ENCODE data around the gene DNAJC15. TPM values are rescaled to one million over a fixed set of nuclear protein-coding genes. Genes with fewer than 3 reads are reported as not detected.

DNAJC15 gene
- polyA plus RNA-seq, 3 donors: 8.3 to 31.1 (median 22.0) TPM

DNA sequence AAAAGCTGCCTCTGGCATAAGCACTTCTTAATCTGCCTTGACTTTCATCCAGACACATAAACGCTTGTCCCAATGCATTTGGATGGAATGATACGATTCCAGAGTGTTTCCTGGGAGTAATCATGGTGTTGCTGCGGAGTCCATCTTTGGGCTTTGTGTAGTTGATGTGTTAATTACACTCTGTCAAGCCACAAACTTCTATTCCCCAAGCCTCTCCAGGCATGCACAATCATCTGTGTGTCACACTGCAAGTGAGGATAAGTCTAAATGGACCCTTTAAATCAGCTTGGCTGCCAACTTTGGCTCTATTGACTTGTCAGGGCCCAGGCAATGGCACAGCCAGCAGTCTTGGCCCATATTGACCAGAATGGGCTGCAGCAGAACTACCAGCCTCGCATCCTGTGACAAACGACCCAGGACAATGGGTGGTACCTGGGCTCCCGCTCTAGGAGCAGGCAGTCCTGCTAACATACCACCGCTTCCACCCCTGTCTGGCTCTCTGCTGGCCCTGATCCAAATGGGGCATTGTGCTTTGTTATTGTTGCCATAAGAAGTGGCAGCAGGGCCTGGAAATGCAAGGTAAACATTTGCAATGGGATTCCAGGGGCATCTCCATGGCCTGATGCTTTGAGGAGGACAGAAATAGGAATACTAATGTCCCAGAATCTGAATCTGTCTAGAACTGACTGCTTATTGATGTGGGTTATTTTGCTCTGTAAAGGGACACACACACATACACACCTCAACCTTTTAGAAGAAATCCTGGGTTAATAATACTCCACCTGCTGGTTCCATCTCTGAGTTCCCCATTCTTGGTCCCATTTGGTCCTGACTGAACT is 127.2 kb downstream of the DNAJC15 start:
- H3K9ac ChIP-seq (ENCODE audit: insufficient read depth, low read length, poor library complexity, severe bottlenecking): no peak overlapping the region
- 100% methylated on average over 1 of the region's 7 CpGs for WGBS (ENCODE audit: insufficient coverage)
- H3K79me2 ChIP-seq (ENCODE audit: insufficient read depth, low read length): no peaks in the 10 kb centered on the region
- Mint-ChIP-seq H3K4me3 (no peak overlapping the region), H3K27me3 (ENCODE audit: low read depth in 3 of 3) (peaks cover 0 to 12% (median 7%) of the 10 kb centered on the region in 3 donors), H3K4me1 (no peaks in the 10 kb centered on the region), H3K36me3 (no peaks in the 10 kb centered on the region), H3K27ac (no peak overlapping the region), H3K9me3 (peaks cover 0 to 4% (median 1%) of the 10 kb centered on the region in 7 donors)
- H3K4me1 ChIP-seq (ENCODE audit: control insufficient read depth in 1 of 2, insufficient read depth in 2 of 2, low read length in 2 of 2): no peaks in the 10 kb centered on the region
- H3K27me3 ChIP-seq (ENCODE audit: control insufficient read depth in 2 of 2, insufficient read depth in 2 of 2, low read length in 2 of 2): no peaks in the 10 kb centered on the region
- no peak overlapping the region for H3K27ac ChIP-seq (ENCODE audit: low read depth in 1 of 2, low read length in 2 of 2)
- intact Hi-C loops (cut with micrococcal nuclease): no loop called here
- no peak overlapping the region for H3K4me3 ChIP-seq (replicated peaks in 1 of 3; ENCODE audit: low read depth in 2 of 3, low read length in 3 of 3)
- no peak overlapping the region for H3K4me2 ChIP-seq (replicated peaks; ENCODE audit: extremely low read depth, low read length, poor library complexity, severe bottlenecking)
- H3K36me3 ChIP-seq (replicated peaks in 1 of 2; ENCODE audit: control insufficient read depth in 1 of 2, insufficient read depth in 2 of 2, low read length in 2 of 2): no peaks in the 10 kb centered on the region
- no peaks in the 10 kb centered on the region for H3K9me3 ChIP-seq (replicated peaks in 1 of 2; ENCODE audit: control insufficient read depth in 1 of 2, insufficient read depth in 1 of 2, low read length in 2 of 2)
- H4K20me1 ChIP-seq (ENCODE audit: insufficient read depth, low read length): no peaks in the 10 kb centered on the region
- no peak overlapping the region for H2AFZ ChIP-seq (ENCODE audit: insufficient read depth, low read depth, low read length, poor library complexity, severe bottlenecking)
- TF ChIP-seq CTCF (IDR thresholded peaks at IDR 0.05): no peak
- no peak for DNase-seq

DNA sequence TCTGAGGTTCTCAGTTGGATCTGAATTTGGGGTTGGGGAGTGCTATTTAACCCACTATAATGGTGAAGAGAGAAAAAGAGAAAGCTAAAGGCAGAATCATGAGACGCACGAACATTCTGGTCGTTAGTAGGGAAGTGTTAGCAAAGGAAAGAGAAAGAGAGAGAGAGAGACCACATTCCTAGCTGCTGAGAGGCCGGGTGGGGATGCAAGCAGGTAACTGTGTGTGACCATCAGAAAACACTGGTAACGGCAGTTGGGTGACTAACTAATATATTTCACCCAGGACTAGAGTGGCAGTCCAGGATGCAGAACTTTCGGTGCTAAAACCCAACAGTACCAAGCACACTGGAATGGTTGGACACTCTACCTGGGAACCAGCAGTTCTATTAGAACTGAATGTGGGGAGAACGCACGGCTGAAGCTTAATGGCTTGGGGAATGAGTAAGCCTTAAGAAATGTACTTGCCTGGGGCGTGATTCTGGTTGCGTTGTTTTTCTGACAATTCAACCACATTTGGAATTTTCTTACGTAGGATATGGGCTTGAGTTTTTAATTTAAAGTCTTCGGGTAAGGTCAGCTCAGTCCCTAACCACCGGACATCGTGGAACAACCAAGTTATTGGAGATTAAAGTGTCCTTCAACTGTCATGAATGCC is 130.2 kb downstream of the DNAJC15 start:
- no peak overlapping the region for H3K27ac ChIP-seq (ENCODE audit: low read depth in 1 of 2, low read length in 2 of 2)
- intact Hi-C loops (cut with micrococcal nuclease): no loop called here
- no peaks in the 10 kb centered on the region for H3K9me3 ChIP-seq (replicated peaks in 1 of 2; ENCODE audit: control insufficient read depth in 1 of 2, insufficient read depth in 1 of 2, low read length in 2 of 2)
- no peak overlapping the region for H2AFZ ChIP-seq (ENCODE audit: insufficient read depth, low read depth, low read length, poor library complexity, severe bottlenecking)
- H3K9ac ChIP-seq (ENCODE audit: insufficient read depth, low read length, poor library complexity, severe bottlenecking): no peak overlapping the region
- H3K36me3 ChIP-seq (replicated peaks in 1 of 2; ENCODE audit: control insufficient read depth in 1 of 2, insufficient read depth in 2 of 2, low read length in 2 of 2): no peaks in the 10 kb centered on the region
- no peaks in the 10 kb centered on the region for H4K20me1 ChIP-seq (ENCODE audit: insufficient read depth, low read length)
- Mint-ChIP-seq H3K9me3 (peaks cover 0 to 4% (median 1%) of the 10 kb centered on the region in 7 donors), H3K4me3 (no peak overlapping the region), H3K27me3 (ENCODE audit: low read depth in 3 of 3) (peaks cover 0 to 5% (median 2%) of the 10 kb centered on the region in 3 donors), H3K27ac (no peak overlapping the region), H3K4me1 (no peaks in the 10 kb centered on the region), H3K36me3 (no peaks in the 10 kb centered on the region)
- no peaks in the 10 kb centered on the region for H3K27me3 ChIP-seq (ENCODE audit: control insufficient read depth in 2 of 2, insufficient read depth in 2 of 2, low read length in 2 of 2)
- no peaks in the 10 kb centered on the region for H3K79me2 ChIP-seq (ENCODE audit: insufficient read depth, low read length)
- WGBS (ENCODE audit: insufficient coverage): 97% methylated on average over 12 of the region's 14 CpGs
- DNase-seq: no peak
- no peak overlapping the region for H3K4me2 ChIP-seq (replicated peaks; ENCODE audit: extremely low read depth, low read length, poor library complexity, severe bottlenecking)
- H3K4me3 ChIP-seq (replicated peaks in 1 of 3; ENCODE audit: low read depth in 2 of 3, low read length in 3 of 3): no peak overlapping the region
- no peaks in the 10 kb centered on the region for H3K4me1 ChIP-seq (ENCODE audit: control insufficient read depth in 1 of 2, insufficient read depth in 2 of 2, low read length in 2 of 2)
- no peak for TF ChIP-seq CTCF (IDR thresholded peaks at IDR 0.05)
